ENCODE measurements around the gene HK1.

The HK1 gene

DNA sequence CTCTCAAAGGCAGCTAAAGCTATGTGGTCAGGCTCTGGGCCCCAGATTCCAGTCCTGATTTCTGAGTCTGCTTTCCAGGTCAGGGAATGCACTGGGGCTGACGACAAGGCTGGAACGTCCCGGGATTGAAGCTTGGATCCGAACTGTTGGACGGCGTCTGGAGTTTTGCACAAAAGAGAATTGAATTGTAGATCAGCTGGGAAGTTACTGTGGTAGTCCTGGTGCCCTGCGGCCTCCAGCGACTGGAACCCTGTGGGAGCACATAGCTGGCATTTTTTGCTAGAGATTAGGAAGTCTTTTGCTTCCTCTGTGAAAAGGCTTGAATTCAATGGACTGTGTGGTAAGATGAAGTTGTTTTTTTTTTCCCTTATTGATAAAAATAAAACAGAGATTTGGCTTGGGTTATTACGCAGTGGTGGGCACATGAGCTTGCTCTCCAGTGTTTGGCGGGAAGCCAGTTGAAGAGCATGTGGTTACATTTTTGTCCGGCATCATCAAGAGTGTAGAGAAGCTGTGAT lies at the start of gene HK1:
TSS of gene HK1 (plus strand) at position 51 of the 518 bp plus-strand sequence.
- no peak for DNase-seq (ENCODE audit: low read depth)
- no peak within 1 kb of the TSS for H3K4me3 ChIP-seq (ENCODE audit: low read depth, low read length)
- TF ChIP-seq, protein P1, sequence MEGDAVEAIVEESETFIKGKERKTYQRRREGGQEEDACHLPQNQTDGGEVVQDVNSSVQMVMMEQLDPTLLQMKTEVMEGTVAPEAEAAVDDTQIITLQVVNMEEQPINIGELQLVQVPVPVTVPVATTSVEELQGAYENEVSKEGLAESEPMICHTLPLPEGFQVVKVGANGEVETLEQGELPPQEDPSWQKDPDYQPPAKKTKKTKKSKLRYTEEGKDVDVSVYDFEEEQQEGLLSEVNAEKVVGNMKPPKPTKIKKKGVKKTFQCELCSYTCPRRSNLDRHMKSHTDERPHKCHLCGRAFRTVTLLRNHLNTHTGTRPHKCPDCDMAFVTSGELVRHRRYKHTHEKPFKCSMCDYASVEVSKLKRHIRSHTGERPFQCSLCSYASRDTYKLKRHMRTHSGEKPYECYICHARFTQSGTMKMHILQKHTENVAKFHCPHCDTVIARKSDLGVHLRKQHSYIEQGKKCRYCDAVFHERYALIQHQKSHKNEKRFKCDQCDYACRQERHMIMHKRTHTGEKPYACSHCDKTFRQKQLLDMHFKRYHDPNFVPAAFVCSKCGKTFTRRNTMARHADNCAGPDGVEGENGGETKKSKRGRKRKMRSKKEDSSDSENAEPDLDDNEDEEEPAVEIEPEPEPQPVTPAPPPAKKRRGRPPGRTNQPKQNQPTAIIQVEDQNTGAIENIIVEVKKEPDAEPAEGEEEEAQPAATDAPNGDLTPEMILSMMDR (IDR thresholded peaks at IDR 0.05; ENCODE audit: control insufficient read depth, extremely low read depth, insufficient read depth): no peak

DNA sequence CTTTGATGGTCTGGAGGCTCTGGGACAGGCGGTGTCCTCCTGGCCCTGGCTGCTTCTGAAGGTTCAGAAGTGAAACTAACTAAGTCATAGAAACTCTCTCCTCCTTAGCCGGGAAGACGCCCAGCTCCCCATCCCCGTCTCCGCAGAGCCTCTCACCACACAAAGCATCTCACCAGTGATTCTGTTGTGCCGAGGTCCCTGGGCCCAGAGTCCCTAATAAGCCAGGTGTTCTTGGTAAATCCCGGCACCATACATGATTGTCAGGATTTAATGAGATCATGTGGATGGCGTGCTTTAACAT lies 48.7 kb upstream of the HK1 start:
- no peak overlapping the region for H3K4me3 ChIP-seq (ENCODE audit: low read depth, low read length)
- DNase-seq (ENCODE audit: low read depth): no peak
- TF ChIP-seq, protein P1 (IDR thresholded peaks at IDR 0.05; ENCODE audit: control insufficient read depth, extremely low read depth, insufficient read depth): no peak

DNA sequence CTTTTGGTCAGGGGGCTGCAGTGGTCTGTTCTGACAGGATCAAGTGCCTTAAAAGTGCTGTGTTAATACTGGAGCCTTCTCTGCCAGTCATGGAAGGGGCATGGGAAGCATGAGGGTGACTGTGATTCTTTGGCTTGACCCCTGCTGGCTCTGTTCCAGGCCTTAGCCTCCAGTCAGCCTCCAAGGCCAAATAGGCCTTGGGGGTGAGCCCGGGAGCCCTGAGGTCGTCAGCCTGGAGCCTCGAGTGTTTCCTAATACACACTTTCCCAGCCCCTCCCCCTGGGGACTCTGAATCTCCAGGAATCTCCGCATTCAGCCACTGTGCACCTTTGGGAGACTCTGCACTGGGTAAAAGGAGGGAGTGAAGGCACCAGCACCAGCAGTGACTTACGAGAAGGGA lies 48.2 kb upstream of the HK1 start:
- TF ChIP-seq, protein P1 (IDR thresholded peaks at IDR 0.05; ENCODE audit: control insufficient read depth, extremely low read depth, insufficient read depth): no peak
- H3K4me3 ChIP-seq (ENCODE audit: low read depth, low read length): no peak overlapping the region
- DNase-seq (ENCODE audit: low read depth): no peak

DNA sequence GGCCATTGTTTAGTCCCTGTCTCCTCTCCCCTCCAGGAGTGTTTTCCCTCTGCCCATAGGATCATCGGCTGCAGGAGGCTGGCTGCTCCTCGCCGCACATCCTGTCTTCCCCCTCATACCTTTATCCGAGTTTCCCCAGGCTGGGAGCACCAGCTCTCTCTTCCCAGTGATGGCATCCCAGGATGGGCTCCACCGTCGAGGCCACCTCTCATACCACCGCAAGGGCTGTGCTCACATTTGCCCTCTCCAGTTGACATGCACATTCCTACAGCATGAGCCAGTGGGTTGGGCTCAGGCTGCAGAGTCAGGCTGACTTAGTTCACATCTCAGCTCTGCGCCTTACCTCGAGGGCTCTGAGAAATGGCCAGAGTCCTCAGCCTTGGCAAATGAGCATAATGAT lies 46.0 kb upstream of the HK1 start:
- TF ChIP-seq, protein P1 (IDR thresholded peaks at IDR 0.05; ENCODE audit: control insufficient read depth, extremely low read depth, insufficient read depth): no peak
- H3K4me3 ChIP-seq (ENCODE audit: low read depth, low read length): no peak overlapping the region
- DNase-seq (ENCODE audit: low read depth): no peak

DNA sequence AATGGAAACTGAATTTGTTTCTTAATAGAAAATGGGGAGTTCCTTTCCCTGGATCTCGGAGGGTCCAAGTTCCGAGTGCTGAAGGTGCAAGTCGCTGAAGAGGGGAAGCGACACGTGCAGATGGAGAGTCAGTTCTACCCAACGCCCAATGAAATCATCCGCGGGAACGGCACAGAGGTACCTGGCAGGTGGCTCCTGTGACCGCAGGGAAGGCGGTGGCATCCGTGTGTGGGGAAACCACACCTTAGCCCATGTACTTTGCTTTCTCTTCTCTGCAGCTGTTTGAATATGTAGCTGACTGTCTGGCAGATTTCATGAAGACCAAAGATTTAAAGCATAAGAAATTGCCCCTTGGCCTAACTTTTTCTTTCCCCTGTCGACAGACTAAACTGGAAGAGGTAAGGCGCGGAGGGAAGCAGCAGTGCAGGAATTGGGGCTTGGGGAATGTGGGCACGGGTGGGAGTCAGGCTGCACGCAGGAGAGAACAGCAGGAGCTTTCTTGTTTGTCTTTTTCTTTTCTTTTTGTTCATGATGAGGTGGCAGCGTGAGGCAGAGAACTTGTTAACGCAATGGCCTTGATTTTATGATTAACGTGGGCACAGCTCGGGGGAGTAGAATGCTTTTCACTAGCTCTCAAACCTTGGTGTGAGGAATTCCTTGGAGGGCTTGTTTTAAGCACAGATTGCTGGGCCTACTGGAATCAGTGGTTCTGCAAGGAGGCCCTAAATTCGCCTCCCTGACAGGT lies 45.4 kb upstream of the HK1 start:
- DNase-seq (ENCODE audit: low read depth): no peak
- no peak overlapping the region for H3K4me3 ChIP-seq (ENCODE audit: low read depth, low read length)
- TF ChIP-seq, protein P1 (IDR thresholded peaks at IDR 0.05; ENCODE audit: control insufficient read depth, extremely low read depth, insufficient read depth): no peak

DNA sequence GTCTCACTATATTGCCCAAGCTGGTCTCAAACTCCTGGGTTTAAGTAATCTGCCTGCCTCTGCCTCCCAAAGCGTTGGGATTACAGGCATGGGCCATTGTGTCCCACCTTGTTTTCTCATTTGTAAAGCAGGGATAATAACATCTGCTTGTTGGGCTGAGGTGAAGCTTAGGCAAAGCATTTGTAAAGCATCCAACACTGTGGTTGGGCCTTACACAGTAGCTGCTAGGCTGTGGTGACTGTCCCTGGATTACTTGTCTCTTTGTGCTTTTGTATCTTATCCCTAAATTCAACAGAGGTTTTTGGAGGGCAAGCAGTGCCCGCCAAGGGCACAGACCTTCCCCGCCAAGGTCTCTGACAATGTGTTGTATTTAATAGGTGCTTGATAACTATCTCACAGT lies 43.8 kb upstream of the HK1 start:
- H3K4me3 ChIP-seq (ENCODE audit: low read depth, low read length): no peak overlapping the region
- TF ChIP-seq, protein P1 (IDR thresholded peaks at IDR 0.05; ENCODE audit: control insufficient read depth, extremely low read depth, insufficient read depth): no peak
- DNase-seq (ENCODE audit: low read depth): no peak
